GM12878 (cell line): ENCODE data around the gene FGF13. TPM values are rescaled to one million over a fixed set of nuclear protein-coding genes. Genes with fewer than 3 reads are reported as not detected.

Experiments
- ATAC-seq: fragments of 200-7000 bp; cut with Tn5 transposase; 3 replicates; pipeline ENCODE4 v1.9.1; 2020; ENCODE audit warnings: mild to moderate bottlenecking, moderate library complexity
- BruUV-seq: library from RNA; stranded (reverse); fragments of 400-500 nt; replicated peaks from 2 replicates; lab custom pipeline; 2021; lab: Mats Ljungman, UMichigan
- CTCF ChIA-PET: fragments of 300-600 bp; sonication (Branson Sonifier 250); formaldehyde crosslinking; extraction: SDS; loops from one replicate; lab custom pipeline; 2021; ENCODE audit warnings: inconsistent platforms; lab: Yijun Ruan, JAX
- POLR2A ChIA-PET: fragments of 350-600 bp; formaldehyde crosslinking; extraction: SDS; loops from one replicate; lab custom pipeline; 2021; ENCODE audit warnings: inconsistent platforms; lab: Charles Lee
- RAD21 ChIA-PET: fragments of 300-600 bp; sonication (Branson Sonifier 250); formaldehyde crosslinking; loops from one replicate; lab custom pipeline; 2023; ENCODE audit warnings: antibody characterized with exemption; ENCODE audit not compliant: unreplicated experiment; lab: Charles Lee
- SMC1A ChIA-PET: fragments of 300-600 bp; sonication (Branson Sonifier 250); formaldehyde crosslinking; loops from one replicate; lab custom pipeline; 2023; ENCODE audit not compliant: unreplicated experiment, uncharacterized antibody; lab: Charles Lee
- DNase-seq: peaks from one replicate; pipeline ENCODE4 v3.0.0-alpha.2; 2011; ENCODE audit warnings: low read depth, low spot score
- FAIRE-seq: peaks from 3 replicates; lab custom pipeline; 2011; peaks lifted over from hg19 to GRCh38; lab: Jason Lieb, UNC
- H2AFZ ChIP-seq: 2 replicates; pipeline ENCODE4 v1.6.0; 2011; ENCODE audit warnings: low read depth, low read length, control low read depth; ENCODE audit not compliant: control insufficient read depth
- H3K27ac ChIP-seq: 2 replicates; pipeline ENCODE4 v1.5.1; 2011; ENCODE audit warnings: control low read depth; ENCODE audit not compliant: control insufficient read depth, insufficient read depth
- H3K27me3 ChIP-seq, 2 experiments: replicated peaks in 1 of 2; 2 replicates each; pipeline versions ENCODE4 v1.6.0 to v1.6.1; 2011; ENCODE audit warnings: low read length in 1 of 2; ENCODE audit not compliant: control insufficient read depth in 2 of 2, insufficient read depth in 2 of 2
- H3K36me3 ChIP-seq, 2 experiments: 2 replicates each; pipeline ENCODE4 v1.5.1; 2011; ENCODE audit warnings: low read length in 1 of 2; ENCODE audit not compliant: control insufficient read depth in 2 of 2, insufficient read depth in 2 of 2
- H3K4me1 ChIP-seq: 2 replicates; pipeline ENCODE4 v1.6.1; 2011; ENCODE audit warnings: mild to moderate bottlenecking, low read length, moderate library complexity, mixed read lengths; ENCODE audit not compliant: control insufficient read depth, insufficient read depth
- H3K4me2 ChIP-seq: 2 replicates; pipeline ENCODE4 v1.6.0; 2011; ENCODE audit warnings: control low read depth; ENCODE audit not compliant: control insufficient read depth, insufficient read depth
- H3K4me3 ChIP-seq: fragments of 200-600 bp; sonication (generic); 2 replicates; pipeline ENCODE4 v1.5.1; 2016
- H3K79me2 ChIP-seq: 2 replicates; pipeline ENCODE4 v1.6.0; 2011; ENCODE audit warnings: low read length; ENCODE audit not compliant: control insufficient read depth, insufficient read depth
- H3K9ac ChIP-seq: 2 replicates; pipeline ENCODE4 v1.8.0; 2011; ENCODE audit warnings: low read length, control low read depth, mixed read lengths; ENCODE audit not compliant: control insufficient read depth, insufficient read depth
- H3K9me3 ChIP-seq: replicated peaks from 3 replicates; pipeline ENCODE4 v1.5.1; 2011; ENCODE audit warnings: mild to moderate bottlenecking, low read length; ENCODE audit not compliant: control insufficient read depth, insufficient read depth
- H4K20me1 ChIP-seq: 2 replicates; pipeline ENCODE4 v1.6.0; 2011; ENCODE audit not compliant: control insufficient read depth, insufficient read depth
- ASH2L ChIP-seq: fragments of 300-600, 200-600 bp; sonication (generic); IDR thresholded peaks from 2 replicates; pipeline ENCODE4 v1.6.1; 2017; ENCODE audit warnings: low read depth, mild to moderate bottlenecking, borderline replicate concordance
- BCL3 ChIP-seq: IDR thresholded peaks from 2 replicates; pipeline ENCODE4 v1.6.1; 2011; ENCODE audit warnings: borderline replicate concordance, low read depth, mild to moderate bottlenecking, moderate library complexity, low read length; ENCODE audit not compliant: insufficient read depth, poor library complexity, severe bottlenecking
- BRCA1 ChIP-seq: IDR thresholded peaks from 2 replicates; pipeline ENCODE4 v1.6.1; 2011; ENCODE audit warnings: low read depth, low read length, improper control_type of control experiment
- CBFB ChIP-seq: IDR thresholded peaks from 2 replicates; pipeline ENCODE4 v1.6.1; 2016; ENCODE audit warnings: antibody characterized with exemption, low read depth
- EED ChIP-seq: sonication (generic); IDR thresholded peaks from 2 replicates; pipeline ENCODE4 v1.6.1; 2016; ENCODE audit warnings: antibody characterized with exemption, low read depth
- HDGF ChIP-seq: fragments of 450-650 bp; IDR thresholded peaks from 2 replicates; pipeline ENCODE4 v1.6.1; 2016; ENCODE audit warnings: antibody characterized with exemption
- NKRF ChIP-seq: fragments of 450-650 bp; conservative IDR thresholded peaks from 2 replicates; pipeline ENCODE4 v1.6.1; 2017; ENCODE audit warnings: mild to moderate bottlenecking, moderate library complexity
- NR2C1 ChIP-seq: fragments of 450-650 bp; IDR thresholded peaks from 2 replicates; pipeline ENCODE4 v1.6.1; 2017; ENCODE audit warnings: antibody characterized with exemption, mild to moderate bottlenecking, moderate library complexity
- RBBP5 ChIP-seq: fragments of 200-600 bp; sonication (generic); conservative IDR thresholded peaks from 2 replicates; pipeline ENCODE4 v1.6.1; 2016
- RELA ChIP-seq: fragments of 450-650 bp; IDR thresholded peaks from 2 replicates; pipeline ENCODE4 v1.8.0; 2014; ENCODE audit warnings: borderline replicate concordance; ENCODE audit not compliant: partially characterized antibody
- RUNX3 ChIP-seq: IDR thresholded peaks from 2 replicates; pipeline ENCODE4 v1.6.1; 2012; ENCODE audit warnings: low read length, inconsistent platforms
- TAF1 ChIP-seq: IDR thresholded peaks from 2 replicates; pipeline ENCODE4 v1.6.1; 2011; ENCODE audit warnings: mild to moderate bottlenecking, low read depth, low read length, borderline replicate concordance
- YY1 ChIP-seq: IDR thresholded peaks from 2 replicates; pipeline ENCODE4 v1.6.1; 2011; ENCODE audit warnings: low read depth, mild to moderate bottlenecking, low read length
- WGBS: methylation state at CpG from one replicate; pipeline ENCODE4 v1.1.6; 2016; ENCODE audit warnings: low lambda C conversion rate; ENCODE audit not compliant: insufficient replicate concordance, insufficient coverage; ENCODE audit errors: missing lambda C conversion rate; 5-methylcytosine and 5-hydroxymethylcytosine counted together
- in situ Hi-C: fragments of 300-500 bp; cut with MboI; formaldehyde crosslinking; loops from 9 replicates; pipeline ENCODE4 v1.14.3; 2018; ENCODE audit warnings: mixed read lengths
- intact Hi-C: fragments of 100-400 bp; cut with micrococcal nuclease; formaldehyde crosslinking; loops from one replicate; pipeline ENCODE4 v1.14.2; 2022; ENCODE audit not compliant: unreplicated experiment
- polyA plus RNA-seq, 11 experiments: library from polyadenylated mRNA; depleted of rRNA in 4 of 11; unstranded in 6 of 11; stranded (reverse) in 5 of 11; fragments of >200 nt; fragmentation: Nextera tagmentation in 4 of 11; fragmentation: Illumina TruSeq in 1 of 11; extraction: Ambion mirVana in 4 of 11; extraction: Trizol in 1 of 11; gene quantifications; 1 replicate in 1 of 11; 2 replicates in 10 of 11; pipeline versions ENCODE4 v1.2.1 to v1.2.3, GENCODE V29; 2011 to 2016; ENCODE audit warnings: inconsistent platforms in 2 of 11, missing spikeins in 2 of 11, low read depth in 1 of 11
- total RNA-seq, 4 experiments: library from RNA; depleted of rRNA in 3 of 4; stranded (reverse); fragments of >200 nt in 3 of 4; fragmentation: Illumina TruSeq in 1 of 4; extraction: Trizol in 1 of 4; gene quantifications; 2 replicates each; pipeline versions ENCODE4 v1.2.1 to v1.2.3, GENCODE V29; 2013 to 2021

FGF13 gene
- total and polyA plus RNA-seq, 10 of the 15 experiments (the other 5 are each of a cell fraction or from before 2014, with no cell fraction given): 0.08 to 0.68 (median 0.28) TPM; not detected in 1

GRCh38 chrX:138710866-138711341 is 613 bp downstream of the FGF13 start:
- Histone ChIP-seq H3K27ac (no peak overlapping the region), H2AFZ (no peak overlapping the region), H3K4me1 (no peaks in the 10 kb centered on the region), H3K27me3 (peaks cover 0 to 2% of the 10 kb centered on the region in 2 experiments; a peak in 1 of 4 replicates), H4K20me1 (no peaks in the 10 kb centered on the region), H3K4me3 (no peak overlapping the region), H3K36me3 (no peaks in the 10 kb centered on the region), H3K4me2 (no peak overlapping the region), H3K9me3 (no peaks in the 10 kb centered on the region; the same call in 2 of the 3 replicates), H3K9ac (no peak overlapping the region)
- ChIA-PET SMC1A (no interaction called here), RAD21 (no interaction called here), POLR2A (no interaction called here), CTCF (no interaction called here)
- ATAC-seq (no peak), FAIRE-seq (no peak), DNase-seq (no peak)
- WGBS: 63% methylated on average over 40 of the region's 51 CpGs
- BruUV-seq: no TSS peak
- intact Hi-C loops: no loop called here
- no peak for TF ChIP-seq RELA
- no peak for TF ChIP-seq RUNX3
- TF ChIP-seq ASH2L: no peak
- no peak for TF ChIP-seq NR2C1
- no peak for TF ChIP-seq HDGF
- TF ChIP-seq, all 136 proteins: peak for 0
- in situ Hi-C loops: no loop called here
- H3K79me2 ChIP-seq: no peaks in the 10 kb centered on the region

GRCh38 chrX:138709886-138710791 is 1.4 kb downstream of the FGF13 start:
- ATAC-seq (no peak), FAIRE-seq (no peak), DNase-seq (no peak)
- Histone ChIP-seq H3K79me2 (no peaks in the 10 kb centered on the region), H3K27ac (no peak overlapping the region), H3K27me3 (peaks cover 0 to 2% of the 10 kb centered on the region in 2 experiments; a peak in 1 of 4 replicates), H3K4me1 (no peaks in the 10 kb centered on the region), H2AFZ (no peak overlapping the region), H3K9me3 (no peaks in the 10 kb centered on the region; the same call in 2 of the 3 replicates), H3K4me3 (no peak overlapping the region), H4K20me1 (no peaks in the 10 kb centered on the region), H3K4me2 (no peak overlapping the region), H3K9ac (no peak overlapping the region), H3K36me3 (no peaks in the 10 kb centered on the region)
- whole genome bisulfite sequencing: 39% methylated on average over 25 of the region's 25 CpGs
- ChIA-PET CTCF (no interaction called here), POLR2A (no interaction called here), SMC1A (no interaction called here), RAD21 (no interaction called here)
- BruUV-seq: no TSS peak
- in situ Hi-C loops (no loop called here), intact Hi-C loops (no loop called here)
- TF ChIP-seq EED (no peak), CBFB (no peak), TAF1 (no peak), BCL3 (no peak), YY1 (no peak), BRCA1 (no peak), RELA (no peak), RBBP5 (no peak), NKRF (no peak)
